Endothelial cell of umbilical vein (primary cell): Measurements from ENCODE around the gene ITPRID2. TPM values are rescaled to one million over a fixed set of nuclear protein-coding genes. Genes with fewer than 3 reads are reported as not detected.

Source experiments
- BruUV-seq: library from RNA; stranded (reverse); fragments of 400-500 nt; replicated peaks from 2 replicates; lab custom pipeline; 2021; lab: Mats Ljungman, UMichigan
- CTCF ChIA-PET: fragments of 300-600, 350-600 bp; sonication (Branson Sonifier 250); formaldehyde crosslinking; loops from one replicate; lab custom pipeline; 2021; ENCODE audit warnings: antibody characterized with exemption, inconsistent platforms; lab: Charles Lee
- POLR2A ChIA-PET: fragments of 300-600, 350-600 bp; sonication (Branson Sonifier 250); formaldehyde crosslinking; loops from one replicate; lab custom pipeline; 2021; ENCODE audit warnings: antibody characterized with exemption, inconsistent platforms; lab: Charles Lee
- DNase-seq: peaks from one replicate; pipeline ENCODE4 v3.0.0-alpha.2; 2011; ENCODE audit warnings: low read depth, low spot score
- FAIRE-seq: peaks from 2 replicates; lab custom pipeline; 2011; peaks lifted over from hg19 to GRCh38; lab: Jason Lieb, UNC
- H2AFZ ChIP-seq: 2 replicates; pipeline ENCODE4 v1.6.0; 2012; ENCODE audit warnings: low read depth, low read length, control low read depth, inconsistent platforms
- H3K27ac ChIP-seq: 2 replicates; pipeline ENCODE4 v1.5.1; 2011; ENCODE audit warnings: low read depth, mild to moderate bottlenecking, control low read depth, low read length, moderate library complexity; ENCODE audit not compliant: insufficient read depth
- H3K27me3 ChIP-seq, 2 experiments: 2 replicates each; pipeline versions ENCODE4 v1.6.0 to v1.6.1; 2011; ENCODE audit warnings: low read length in 2 of 2, mixed read lengths in 1 of 2; ENCODE audit not compliant: control insufficient read depth in 2 of 2, insufficient read depth in 2 of 2
- H3K36me3 ChIP-seq, 2 experiments: 2 replicates in 1 of 2; 3 replicates in 1 of 2; pipeline ENCODE4 v1.5.1; 2011; ENCODE audit warnings: low read length in 2 of 2, mild to moderate bottlenecking in 1 of 2, moderate library complexity in 1 of 2; ENCODE audit not compliant: control insufficient read depth in 2 of 2, insufficient read depth in 2 of 2; ENCODE audit errors: extremely low read depth in 1 of 2
- H3K4me1 ChIP-seq: 3 replicates; pipeline ENCODE4 v1.5.1; 2011; ENCODE audit warnings: mild to moderate bottlenecking, low read length; ENCODE audit not compliant: control insufficient read depth, insufficient read depth; ENCODE audit errors: extremely low read depth
- H3K4me2 ChIP-seq: 2 replicates; pipeline ENCODE4 v1.6.1; 2011; ENCODE audit warnings: low read length, control low read depth, mixed read lengths; ENCODE audit not compliant: insufficient read depth
- H3K4me3 ChIP-seq, 3 experiments: fragments of 200-600 bp in 1 of 3; sonication (generic), shearing (Covaris generic) in 1 of 3; replicated peaks in 1 of 3; 2 replicates each; pipeline ENCODE4 v1.5.1; 2011 to 2016; ENCODE audit warnings: control low read depth in 3 of 3, low read length in 3 of 3, mild to moderate bottlenecking in 2 of 3, inconsistent platforms in 1 of 3, low read depth in 1 of 3, moderate library complexity in 1 of 3; ENCODE audit not compliant: insufficient read depth in 1 of 3
- H3K79me2 ChIP-seq: 2 replicates; pipeline ENCODE4 v1.6.0; 2012; ENCODE audit warnings: low read length, inconsistent platforms; ENCODE audit not compliant: control insufficient read depth, insufficient read depth
- H3K9ac ChIP-seq: replicated peaks from 2 replicates; pipeline ENCODE3; 2011; ENCODE audit warnings: low read length, control low read depth; ENCODE audit not compliant: insufficient read depth; ENCODE audit errors: extremely low read depth
- H3K9me1 ChIP-seq: replicated peaks from 3 replicates; pipeline ENCODE4 v1.6.0; 2011; ENCODE audit warnings: mild to moderate bottlenecking, low read length; ENCODE audit not compliant: control insufficient read depth, insufficient read depth; ENCODE audit errors: extremely low read depth
- H3K9me3 ChIP-seq: replicated peaks from 2 replicates; pipeline ENCODE4 v1.5.1; 2012; ENCODE audit warnings: low read length, inconsistent platforms; ENCODE audit not compliant: control insufficient read depth, insufficient read depth
- H4K20me1 ChIP-seq: replicated peaks from 2 replicates; pipeline ENCODE3; 2011; ENCODE audit warnings: mild to moderate bottlenecking, low read length; ENCODE audit not compliant: control insufficient read depth, insufficient read depth; ENCODE audit errors: extremely low read depth
- CTCF ChIP-seq, 2 donors: IDR thresholded peaks; 1 replicate in 1 of 2; 2 replicates in 1 of 2; pipeline ENCODE4 v1.5.1; 2011; ENCODE audit warnings: low read length in 2 of 2, mild to moderate bottlenecking in 2 of 2, moderate library complexity in 2 of 2, control low read depth in 1 of 2, inconsistent platforms in 1 of 2, low read depth in 1 of 2; ENCODE audit not compliant: insufficient read depth in 1 of 2; ENCODE audit errors: extremely low read depth in 1 of 2
- EZH2 ChIP-seq: IDR thresholded peaks from 2 replicates; pipeline ENCODE4 v1.6.1; 2012; ENCODE audit warnings: borderline replicate concordance, low read depth, mild to moderate bottlenecking, moderate library complexity, low read length, inconsistent platforms; ENCODE audit not compliant: severe bottlenecking
- FOS ChIP-seq: IDR thresholded peaks from 2 replicates; pipeline ENCODE4 v1.6.1; 2011; ENCODE audit warnings: mild to moderate bottlenecking, low read length, moderate library complexity, borderline replicate concordance; ENCODE audit not compliant: insufficient read depth
- GATA2 ChIP-seq: IDR thresholded peaks from 2 replicates; pipeline ENCODE4 v1.7.0; 2011; ENCODE audit warnings: low read depth, mild to moderate bottlenecking, moderate library complexity, mixed read lengths, low read length; ENCODE audit not compliant: insufficient read length, insufficient read depth
- JUN ChIP-seq: IDR thresholded peaks from 2 replicates; pipeline ENCODE4 v1.6.1; 2011; ENCODE audit warnings: borderline replicate concordance, low read depth; ENCODE audit not compliant: insufficient read length, insufficient read depth
- MYC ChIP-seq: IDR thresholded peaks from one replicate; pipeline ENCODE4 v1.6.1; 2011; ENCODE audit warnings: mild to moderate bottlenecking, low read depth, low read length
- POLR2A ChIP-seq: IDR thresholded peaks from 2 replicates; pipeline ENCODE4 v1.6.1; 2012; ENCODE audit warnings: low read depth, mild to moderate bottlenecking, control low read depth, low read length
- dilution Hi-C: fragments of 300-500 bp; cut with MboI; formaldehyde crosslinking; loops from one replicate; pipeline ENCODE4 v1.15.0; 2019; ENCODE audit warnings: low sequenced_read_pairs; ENCODE audit not compliant: extremely low pct_ligation_motif_present
- intact Hi-C: fragments of 100-400 bp; cut with micrococcal nuclease; formaldehyde crosslinking; loops from one replicate; pipeline ENCODE4 v1.10.0; 2022
- polyA plus RNA-seq, 4 experiments: library from polyadenylated mRNA; depleted of rRNA in 3 of 4; stranded (reverse) in 3 of 4; unstranded in 1 of 4; fragments of >200 nt; gene quantifications; 2 replicates each; pipeline versions ENCODE4 v1.2.1 to v1.2.3, GENCODE V29; 2011 to 2012; ENCODE audit warnings: missing spikeins in 1 of 4
- total RNA-seq: library from RNA; stranded (reverse); gene quantifications from 2 replicates; pipeline ENCODE4 v1.2.3, GENCODE V29; 2021

ITPRID2 gene
- total and polyA plus RNA-seq, 2 donors (not counting 3 experiments of a cell fraction or from before 2014, with no cell fraction given) = 37.6 to 272 TPM

GRCh38 chr2:181911830-181912229 is 20.3 kb downstream of the ITPRID2 start:
- intact Hi-C loops (no loop called here), dilution Hi-C loops (loop anchor here (25.0 kb wide), 1 partner anchor 150 kb away; no protein-coding TSS in a partner anchor)
- H2AFZ ChIP-seq = no peak overlapping the region
- H3K36me3 ChIP-seq = peaks cover 19 to 38% of the 10 kb centered on the region in 2 experiments
- BruUV-seq = no TSS peak
- TF ChIP-seq POLR2A (peak; percentile 13), GATA2 (no peak)
- no peak overlapping the region for H3K9ac ChIP-seq
- peaks cover 5% of the 10 kb centered on the region for H4K20me1 ChIP-seq
- H3K79me2 ChIP-seq = peaks cover 43% of the 10 kb centered on the region
- no peaks in the 10 kb centered on the region for H3K9me3 ChIP-seq
- FAIRE-seq (no peak), DNase-seq (no peak)
- ChIA-PET POLR2A (no interaction called here), CTCF (interaction anchor here (1.1 to 1.3 kb wide), 4 partner anchors 15 to 197 kb away, joined by 3 to 8 read pairs (median 4); no protein-coding TSS in a partner anchor)
- H3K9me1 ChIP-seq = no peaks in the 10 kb centered on the region
- peaks cover 43% of the 10 kb centered on the region for H3K4me1 ChIP-seq
- no peak overlapping the region for H3K27ac ChIP-seq
- no peak overlapping the region for H3K4me3 ChIP-seq
- H3K4me2 ChIP-seq = no peak overlapping the region
- no peaks in the 10 kb centered on the region for H3K27me3 ChIP-seq

DNA sequence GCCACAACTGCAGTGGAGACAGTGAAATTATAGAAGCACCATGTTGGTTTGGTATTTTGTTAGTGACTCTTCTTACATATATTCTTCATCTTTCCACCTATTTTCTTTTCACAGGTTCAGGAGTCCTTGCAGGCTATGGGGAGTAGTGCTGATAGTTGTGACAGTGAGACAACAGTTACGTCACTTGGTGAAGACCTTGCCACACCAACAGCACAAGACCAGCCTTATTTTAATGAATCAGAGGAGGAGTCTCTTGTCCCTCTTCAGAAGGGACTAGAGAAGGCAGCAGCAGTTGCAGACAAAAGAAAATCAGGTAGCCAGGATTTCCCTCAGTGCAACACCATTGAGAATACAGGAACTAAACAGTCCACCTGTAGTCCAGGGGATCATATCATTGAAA is 23.6 kb downstream of the ITPRID2 start:
- dilution Hi-C loops = loop anchor here (25.0 kb wide), 1 partner anchor 153 kb away; no protein-coding TSS in a partner anchor
- BruUV-seq = no TSS peak
- H3K9ac ChIP-seq = no peak overlapping the region
- no peak for FAIRE-seq
- no peaks in the 10 kb centered on the region for H3K9me1 ChIP-seq
- H3K4me1 ChIP-seq = peaks cover 47% of the 10 kb centered on the region
- ChIA-PET POLR2A (interaction anchor here (1.6 kb wide), 1 partner anchor 17 kb away, joined by 4 read pairs; no protein-coding TSS in a partner anchor), CTCF (interaction anchor here (1.3 to 4.9 kb wide), 6 partner anchors 11 to 200 kb away, joined by 3 to 26 read pairs (median 16); no protein-coding TSS in a partner anchor)
- intact Hi-C loops = no loop called here
- H3K4me2 ChIP-seq = no peak overlapping the region
- no peaks in the 10 kb centered on the region for H4K20me1 ChIP-seq
- no peak for DNase-seq
- no peak overlapping the region for H3K4me3 ChIP-seq
- H3K27ac ChIP-seq = no peak overlapping the region
- TF ChIP-seq GATA2 (no peak), MYC (no peak), POLR2A (no peak), CTCF (IDR thresholded peaks at IDR 0.05; ENCODE audit: extremely low read depth in 1 of 2, insufficient read depth in 1 of 2, low read depth in 1 of 2, low read length in 2 of 2) (no peak), FOS (no peak), JUN (no peak), EZH2 (no peak)
- peaks cover 31% of the 10 kb centered on the region for H3K79me2 ChIP-seq
- no peaks in the 10 kb centered on the region for H3K9me3 ChIP-seq
- H2AFZ ChIP-seq = no peak overlapping the region
- no peaks in the 10 kb centered on the region for H3K27me3 ChIP-seq
- H3K36me3 ChIP-seq = peaks cover 34 to 50% of the 10 kb centered on the region in 2 experiments
